G401.6 (cell line): ENCODE results near the gene KIF26B.

Source experiments
- FAIRE-seq: peaks from 2 replicates; lab custom pipeline; 2012; peaks lifted over from hg19 to GRCh38; lab: Jason Lieb, UNC

The KIF26B gene

GRCh38 chr1:245754463-245754961, 599.7 kb downstream of the KIF26B start:
- FAIRE-seq: no peak
